Mesenchymal stem cell (in vitro differentiated cells and primary cell): ENCODE measurements around the gene ZBED4.
A peak's percentile ranks its signal among the peaks of the same experiment; 100 is the strongest.

Experiments
- DNase-seq: peaks from one replicate; pipeline ENCODE4 v3.0.0-alpha.2; 2013
- H2AFZ ChIP-seq: one replicate; pipeline ENCODE4 v1.6.1; 2013; ENCODE audit warnings: low read depth, mild to moderate bottlenecking, control low read depth, inconsistent platforms, low read length, moderate library complexity
- H2AK5ac ChIP-seq: 2 replicates; pipeline ENCODE4 v1.6.1; 2013; ENCODE audit warnings: low read length, moderate library complexity, mild to moderate bottlenecking, inconsistent platforms; ENCODE audit not compliant: severe bottlenecking
- H2BK120ac ChIP-seq: one replicate; pipeline ENCODE4 v1.6.1; 2013; ENCODE audit warnings: low read depth, mild to moderate bottlenecking, inconsistent platforms, low read length, moderate library complexity
- H2BK12ac ChIP-seq, 2 experiments: one replicate each; pipeline ENCODE4 v1.6.1; 2013; ENCODE audit warnings: inconsistent platforms in 2 of 2, low read length in 2 of 2, mild to moderate bottlenecking in 2 of 2, moderate library complexity in 2 of 2, control low read depth in 1 of 2
- H2BK15ac ChIP-seq: one replicate; pipeline ENCODE4 v1.6.1; 2013; ENCODE audit warnings: mild to moderate bottlenecking, low read depth, inconsistent platforms; ENCODE audit not compliant: poor library complexity, severe bottlenecking
- H2BK5ac ChIP-seq: 2 replicates; pipeline ENCODE4 v1.6.1; 2013; ENCODE audit warnings: low read depth, mild to moderate bottlenecking, low read length, control low read depth, inconsistent platforms; ENCODE audit not compliant: poor library complexity, severe bottlenecking
- H3K14ac ChIP-seq, 2 experiments: one replicate each; pipeline ENCODE4 v1.6.1; 2013; ENCODE audit warnings: inconsistent platforms in 2 of 2, low read length in 2 of 2, control low read depth in 1 of 2, mild to moderate bottlenecking in 1 of 2, moderate library complexity in 1 of 2
- H3K18ac ChIP-seq, 2 experiments: one replicate each; pipeline ENCODE4 v1.6.1; 2013; ENCODE audit warnings: inconsistent platforms in 2 of 2, low read length in 2 of 2, control low read depth in 1 of 2, low read depth in 1 of 2, mild to moderate bottlenecking in 1 of 2
- H3K23ac ChIP-seq, 2 experiments: one replicate each; pipeline ENCODE4 v1.6.1; 2013; ENCODE audit warnings: inconsistent platforms in 2 of 2, low read length in 2 of 2, mild to moderate bottlenecking in 2 of 2, moderate library complexity in 2 of 2, control low read depth in 1 of 2
- H3K27ac ChIP-seq: 2 replicates; pipeline ENCODE4 v1.5.1; 2013; ENCODE audit warnings: mild to moderate bottlenecking, moderate library complexity, low read length, control low read depth, inconsistent platforms; ENCODE audit not compliant: poor library complexity, severe bottlenecking
- H3K27me3 ChIP-seq, 2 experiments: 2 replicates each; pipeline versions ENCODE4 v1.6.1 to v1.7.0; 2013; ENCODE audit warnings: low read length in 2 of 2, mild to moderate bottlenecking in 2 of 2, moderate library complexity in 2 of 2, control low read depth in 1 of 2, inconsistent platforms in 1 of 2; ENCODE audit not compliant: control insufficient read depth in 1 of 2, insufficient read depth in 1 of 2
- H3K36me3 ChIP-seq, 2 experiments: 2 replicates each; pipeline versions ENCODE4 v1.6.1 to v1.7.0; 2013; ENCODE audit warnings: low read length in 2 of 2, control low read depth in 1 of 2, inconsistent platforms in 1 of 2, low read depth in 1 of 2, mild to moderate bottlenecking in 1 of 2; ENCODE audit not compliant: insufficient read depth in 2 of 2, control insufficient read depth in 1 of 2
- H3K4ac ChIP-seq, 2 experiments: one replicate each; pipeline ENCODE4 v1.6.1; 2013; ENCODE audit warnings: inconsistent platforms in 2 of 2, low read length in 2 of 2, mild to moderate bottlenecking in 2 of 2, moderate library complexity in 2 of 2, control low read depth in 1 of 2, low read depth in 1 of 2
- H3K4me1 ChIP-seq: 2 replicates; pipeline ENCODE4 v1.6.1; 2013; ENCODE audit warnings: low read depth, low read length, control low read depth; ENCODE audit not compliant: control insufficient read depth, insufficient read depth
- H3K4me2 ChIP-seq: 2 replicates; pipeline ENCODE4 v1.6.1; 2013; ENCODE audit warnings: low read length, mild to moderate bottlenecking, inconsistent platforms; ENCODE audit not compliant: poor library complexity, severe bottlenecking
- H3K4me3 ChIP-seq, 2 experiments: 2 replicates each; pipeline versions ENCODE4 v1.5.1 to v1.7.0; 2013; ENCODE audit warnings: low read length in 2 of 2, mild to moderate bottlenecking in 2 of 2, control low read depth in 1 of 2, low read depth in 1 of 2; ENCODE audit not compliant: insufficient read depth in 1 of 2
- H3K79me1 ChIP-seq: replicated peaks from 2 replicates; pipeline ENCODE4 v1.6.1; 2013; ENCODE audit warnings: mild to moderate bottlenecking, control low read depth, low read length, inconsistent platforms; ENCODE audit not compliant: poor library complexity, severe bottlenecking
- H3K9ac ChIP-seq: 2 replicates; pipeline ENCODE4 v1.7.0; 2013; ENCODE audit warnings: mild to moderate bottlenecking, low read length, moderate library complexity
- H3K9me3 ChIP-seq: 2 replicates; pipeline ENCODE4 v1.7.0; 2013; ENCODE audit warnings: mild to moderate bottlenecking, low read length; ENCODE audit not compliant: control insufficient read depth
- H4K8ac ChIP-seq: one replicate; pipeline ENCODE4 v1.6.1; 2013; ENCODE audit warnings: inconsistent platforms, mild to moderate bottlenecking, low read length, moderate library complexity
- H4K91ac ChIP-seq: one replicate; pipeline ENCODE4 v1.6.1; 2013; ENCODE audit warnings: mild to moderate bottlenecking, low read length, inconsistent platforms
- WGBS: methylation state at CpG from one replicate; pipeline ENCODE4 v1.1.7; 2013; ENCODE audit warnings: mixed read lengths; 5-methylcytosine and 5-hydroxymethylcytosine counted together

ZBED4 gene

GRCh38 chr22:49833340-49834007 is 20.2 kb upstream of the ZBED4 start:
- H2BK12ac ChIP-seq, result no peak overlapping the region
- no peak overlapping the region for H2BK15ac ChIP-seq
- no peak overlapping the region for H2BK5ac ChIP-seq
- no peak overlapping the region for H3K4ac ChIP-seq
- H3K14ac ChIP-seq, result no peak overlapping the region
- no peak overlapping the region for H2AFZ ChIP-seq
- WGBS, result 94% methylated on average over 11 of the region's 11 CpGs
- H4K91ac ChIP-seq, result no peak overlapping the region
- H3K18ac ChIP-seq, result no peak overlapping the region
- H3K27ac ChIP-seq, result no peak overlapping the region
- no peak for DNase-seq
- no peak overlapping the region for H2AK5ac ChIP-seq
- no peak overlapping the region for H3K4me3 ChIP-seq
- no peak overlapping the region for H3K23ac ChIP-seq
- peaks cover 8% of the 10 kb centered on the region for H3K9me3 ChIP-seq
- H3K27me3 ChIP-seq, result peaks cover 0 to 14% of the 10 kb centered on the region in 2 experiments
- no peaks in the 10 kb centered on the region for H3K36me3 ChIP-seq
- H3K79me1 ChIP-seq, result no peaks in the 10 kb centered on the region
- H3K4me2 ChIP-seq, result no peak overlapping the region
- H4K8ac ChIP-seq, result no peak overlapping the region
- H2BK120ac ChIP-seq, result no peak overlapping the region
- no peak overlapping the region for H3K9ac ChIP-seq
- peaks cover 1% of the 10 kb centered on the region for H3K4me1 ChIP-seq

- Histone ChIP-seq H3K4ac (no peak overlapping the region), H3K4me3 (no peak overlapping the region), H3K36me3 (no peaks in the 10 kb centered on the region), H4K91ac (no peak overlapping the region), H3K27ac (no peak overlapping the region), H3K14ac (no peak overlapping the region), H3K9ac (no peak overlapping the region), H2BK12ac (no peak overlapping the region), H3K27me3 (peaks cover 0 to 12% of the 10 kb centered on the region in 2 experiments), H3K79me1 (no peaks in the 10 kb centered on the region), H2BK5ac (no peak overlapping the region), H2AK5ac (peak overlapping the region; percentile 53), H3K4me2 (no peak overlapping the region), H2BK15ac (no peak overlapping the region), H2AFZ (no peak overlapping the region), H3K4me1 (peaks cover 5% of the 10 kb centered on the region), H3K18ac (no peak overlapping the region), H3K9me3 (no peaks in the 10 kb centered on the region), H4K8ac (no peak overlapping the region), H2BK120ac (no peak overlapping the region), H3K23ac (no peak overlapping the region)
- WGBS, result 82% methylated on average over 23 of the region's 29 CpGs
- DNase-seq, result no peak
Observed at GRCh38 chr22:49838771-49839717, 14.6 kb upstream of the ZBED4 start.

GRCh38 chr22:49845241-49845640 is 8.4 kb upstream of the ZBED4 start:
- no peak overlapping the region for H2BK5ac ChIP-seq

More at GRCh38 chr22:49845241-49845640, 8.4 kb upstream of the ZBED4 start:
- H3K27me3 ChIP-seq, result peaks cover 45 to 55% of the 10 kb centered on the region in 2 experiments
- H3K4me3 ChIP-seq, result no peak overlapping the region
- H2AK5ac ChIP-seq, result no peak overlapping the region
- H3K4ac ChIP-seq, result no peak overlapping the region
- no peak overlapping the region for H2BK15ac ChIP-seq
- H4K8ac ChIP-seq, result no peak overlapping the region
- no peak overlapping the region for H3K23ac ChIP-seq
- no peaks in the 10 kb centered on the region for H3K79me1 ChIP-seq
- no peak overlapping the region for H3K14ac ChIP-seq
- no peak overlapping the region for H3K9ac ChIP-seq
- H3K18ac ChIP-seq, result no peak overlapping the region
- no peak overlapping the region for H2AFZ ChIP-seq
- no peak overlapping the region for H3K27ac ChIP-seq
- no peaks in the 10 kb centered on the region for H3K9me3 ChIP-seq
- no peak overlapping the region for H2BK120ac ChIP-seq
- peaks cover 23% of the 10 kb centered on the region for H3K4me1 ChIP-seq
- DNase-seq, result no peak
- no peak overlapping the region for H4K91ac ChIP-seq
- no peak overlapping the region for H2BK12ac ChIP-seq
- 84% methylated on average over 15 of the region's 16 CpGs for WGBS
- H3K36me3 ChIP-seq, result no peaks in the 10 kb centered on the region
- no peak overlapping the region for H3K4me2 ChIP-seq
